GM23248 (cell line): ENCODE measurements around the gene LRBA.

ENCODE experiments used
- EZH2 ChIP-seq: fragments of 200-600 bp; sonication (generic); IDR thresholded peaks from 2 replicates; pipeline ENCODE4 v1.6.1; 2018; ENCODE audit warnings: antibody characterized with exemption, mild to moderate bottlenecking; ENCODE audit not compliant: insufficient read depth, poor library complexity, severe bottlenecking
- EZH2phosphoT487 ChIP-seq: fragments of 200-600 bp; sonication (generic); IDR thresholded peaks from 2 replicates; pipeline ENCODE4 v1.6.1; 2018; ENCODE audit warnings: antibody characterized with exemption, moderate library complexity, mild to moderate bottlenecking, low read depth; ENCODE audit not compliant: insufficient read depth

GRCh38 chr4:150886597-150886996 is 128.5 kb downstream of the LRBA start:
- TF ChIP-seq EZH2phosphoT487 (no peak), EZH2 (no peak)
